SK-N-MC (cell line): Measurements from ENCODE around the gene RPL37.

Source experiments
- EZH2 ChIP-seq: fragments of 200-600 bp; sonication (generic); IDR thresholded peaks from one replicate; pipeline ENCODE4 v1.6.1; 2017; ENCODE audit warnings: antibody characterized with exemption
- FOXP2 ChIP-seq: optimal IDR thresholded peaks from 2 replicates; pipeline ENCODE3; 2011; ENCODE audit warnings: mild to moderate bottlenecking, moderate library complexity; ENCODE audit not compliant: insufficient read depth; ENCODE audit errors: extremely low read length, control extremely low read depth
- POLR2AphosphoS5 ChIP-seq: IDR thresholded peaks from 2 replicates; pipeline ENCODE4 v1.6.1; 2012; ENCODE audit warnings: mild to moderate bottlenecking, low read depth, low read length, borderline replicate concordance

DNA sequence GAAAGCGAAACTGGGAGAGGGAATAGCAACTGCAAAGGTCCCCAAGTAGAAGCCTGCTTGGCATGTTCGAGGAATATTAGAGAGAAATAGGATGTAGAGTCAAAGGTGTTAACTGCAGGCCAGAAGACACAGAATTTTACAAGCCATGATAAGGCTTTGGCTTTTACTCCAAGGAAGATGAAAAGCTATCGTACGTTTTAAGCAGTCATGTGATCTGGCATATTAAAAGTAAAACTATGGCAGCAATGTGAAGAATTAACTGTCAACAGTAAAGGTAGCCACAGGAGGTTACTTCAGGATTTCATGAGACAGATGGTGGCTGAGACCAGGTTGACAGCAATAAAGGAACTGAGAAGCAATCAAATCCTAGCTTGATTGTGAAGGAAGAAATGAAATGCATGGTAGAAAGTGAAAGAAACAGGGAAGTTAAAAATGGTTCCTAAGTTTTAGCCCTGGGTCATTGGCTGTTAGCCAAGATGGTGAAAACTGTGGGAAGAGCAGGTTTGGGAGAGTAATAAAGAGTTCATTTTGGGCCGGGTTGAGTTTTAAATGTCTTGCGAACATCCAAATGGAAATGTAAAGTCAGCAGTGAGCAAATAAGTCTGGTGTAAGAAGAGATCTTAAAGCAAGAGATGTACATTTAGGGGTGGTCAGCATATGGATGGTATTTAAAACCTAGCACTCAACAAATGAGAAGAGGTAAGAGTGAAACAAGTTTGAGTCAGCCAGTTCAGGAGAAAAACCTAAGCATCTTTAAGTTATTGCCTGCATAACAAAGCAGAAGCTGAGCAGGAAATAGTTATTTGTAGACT, 59.0 kb downstream of the RPL37 start:
- no peak for TF ChIP-seq EZH2
- TF ChIP-seq POLR2AphosphoS5 = no peak
- TF ChIP-seq FOXP2 = no peak
